GM12878 (cell line): Measurements from ENCODE around the gene AKAP9. TPM values are rescaled to one million over a fixed set of nuclear protein-coding genes. Genes with fewer than 3 reads are reported as not detected.

Experiments
- ATAC-seq: fragments of 200-7000 bp; cut with Tn5 transposase; 3 replicates; pipeline ENCODE4 v1.9.1; 2020; ENCODE audit warnings: mild to moderate bottlenecking, moderate library complexity
- BruUV-seq: library from RNA; stranded (reverse); fragments of 400-500 nt; replicated peaks from 2 replicates; lab custom pipeline; 2021; lab: Mats Ljungman, UMichigan
- CTCF ChIA-PET: fragments of 300-600 bp; sonication (Branson Sonifier 250); formaldehyde crosslinking; extraction: SDS; loops from one replicate; lab custom pipeline; 2021; ENCODE audit warnings: inconsistent platforms; lab: Yijun Ruan, JAX
- POLR2A ChIA-PET: fragments of 350-600 bp; formaldehyde crosslinking; extraction: SDS; loops from one replicate; lab custom pipeline; 2021; ENCODE audit warnings: inconsistent platforms; lab: Charles Lee
- RAD21 ChIA-PET: fragments of 300-600 bp; sonication (Branson Sonifier 250); formaldehyde crosslinking; loops from one replicate; lab custom pipeline; 2023; ENCODE audit warnings: antibody characterized with exemption; ENCODE audit not compliant: unreplicated experiment; lab: Charles Lee
- SMC1A ChIA-PET: fragments of 300-600 bp; sonication (Branson Sonifier 250); formaldehyde crosslinking; loops from one replicate; lab custom pipeline; 2023; ENCODE audit not compliant: unreplicated experiment, uncharacterized antibody; lab: Charles Lee
- DNase-seq: peaks from one replicate; pipeline ENCODE4 v3.0.0-alpha.2; 2011; ENCODE audit warnings: low read depth, low spot score
- FAIRE-seq: peaks from 3 replicates; lab custom pipeline; 2011; peaks lifted over from hg19 to GRCh38; lab: Jason Lieb, UNC
- H2AFZ ChIP-seq: 2 replicates; pipeline ENCODE4 v1.6.0; 2011; ENCODE audit warnings: low read depth, low read length, control low read depth; ENCODE audit not compliant: control insufficient read depth
- H3K27ac ChIP-seq: 2 replicates; pipeline ENCODE4 v1.5.1; 2011; ENCODE audit warnings: control low read depth; ENCODE audit not compliant: control insufficient read depth, insufficient read depth
- H3K27me3 ChIP-seq, 2 experiments: replicated peaks in 1 of 2; 2 replicates each; pipeline versions ENCODE4 v1.6.0 to v1.6.1; 2011; ENCODE audit warnings: low read length in 1 of 2; ENCODE audit not compliant: control insufficient read depth in 2 of 2, insufficient read depth in 2 of 2
- H3K36me3 ChIP-seq, 2 experiments: 2 replicates each; pipeline ENCODE4 v1.5.1; 2011; ENCODE audit warnings: low read length in 1 of 2; ENCODE audit not compliant: control insufficient read depth in 2 of 2, insufficient read depth in 2 of 2
- H3K4me1 ChIP-seq: 2 replicates; pipeline ENCODE4 v1.6.1; 2011; ENCODE audit warnings: mild to moderate bottlenecking, low read length, moderate library complexity, mixed read lengths; ENCODE audit not compliant: control insufficient read depth, insufficient read depth
- H3K4me2 ChIP-seq: 2 replicates; pipeline ENCODE4 v1.6.0; 2011; ENCODE audit warnings: control low read depth; ENCODE audit not compliant: control insufficient read depth, insufficient read depth
- H3K4me3 ChIP-seq: fragments of 200-600 bp; sonication (generic); 2 replicates; pipeline ENCODE4 v1.5.1; 2016
- H3K79me2 ChIP-seq: 2 replicates; pipeline ENCODE4 v1.6.0; 2011; ENCODE audit warnings: low read length; ENCODE audit not compliant: control insufficient read depth, insufficient read depth
- H3K9ac ChIP-seq: 2 replicates; pipeline ENCODE4 v1.8.0; 2011; ENCODE audit warnings: low read length, control low read depth, mixed read lengths; ENCODE audit not compliant: control insufficient read depth, insufficient read depth
- H3K9me3 ChIP-seq: replicated peaks from 3 replicates; pipeline ENCODE4 v1.5.1; 2011; ENCODE audit warnings: mild to moderate bottlenecking, low read length; ENCODE audit not compliant: control insufficient read depth, insufficient read depth
- H4K20me1 ChIP-seq: 2 replicates; pipeline ENCODE4 v1.6.0; 2011; ENCODE audit not compliant: control insufficient read depth, insufficient read depth
- FOS ChIP-seq: IDR thresholded peaks from 3 replicates; pipeline ENCODE4 v1.6.1; 2011; ENCODE audit warnings: borderline replicate concordance; ENCODE audit not compliant: insufficient read length; ENCODE audit errors: extremely low read depth
- IKZF2 ChIP-seq, 2 experiments: fragments of 450-650 bp; IDR thresholded peaks; 2 replicates each; pipeline ENCODE4 v1.6.1; 2017; ENCODE audit warnings: mild to moderate bottlenecking in 2 of 2, moderate library complexity in 2 of 2
- IRF3 ChIP-seq: fragments of 450-650 bp; IDR thresholded peaks from 2 replicates; pipeline ENCODE4 v1.6.1; 2014; ENCODE audit warnings: mild to moderate bottlenecking
- KLF5 ChIP-seq: fragments of 450-650 bp; IDR thresholded peaks from 2 replicates; pipeline ENCODE4 v1.6.1; 2014; ENCODE audit warnings: mild to moderate bottlenecking; ENCODE audit not compliant: partially characterized antibody
- MTA2 ChIP-seq: fragments of 450-650 bp; IDR thresholded peaks from 2 replicates; pipeline ENCODE4 v1.6.1; 2016; ENCODE audit warnings: low read depth, mild to moderate bottlenecking, moderate library complexity
- PAX8 ChIP-seq: fragments of 450-650 bp; IDR thresholded peaks from 2 replicates; pipeline ENCODE4 v1.6.1; 2017; ENCODE audit warnings: mild to moderate bottlenecking, moderate library complexity
- PBX3 ChIP-seq: IDR thresholded peaks from 2 replicates; pipeline ENCODE4 v1.6.1; 2011; ENCODE audit warnings: mild to moderate bottlenecking, low read depth, low read length, moderate library complexity; ENCODE audit not compliant: insufficient replicate concordance
- SIX5 ChIP-seq: IDR thresholded peaks from 2 replicates; pipeline ENCODE4 v1.6.1; 2011; ENCODE audit warnings: mild to moderate bottlenecking, low read depth, low read length, moderate library complexity; ENCODE audit not compliant: severe bottlenecking
- SKIL ChIP-seq: fragments of 450-650 bp; IDR thresholded peaks from 2 replicates; pipeline ENCODE4 v1.6.1; 2017; ENCODE audit warnings: mild to moderate bottlenecking, low read depth, inconsistent platforms; ENCODE audit not compliant: poor library complexity, severe bottlenecking
- TARDBP ChIP-seq: IDR thresholded peaks from 2 replicates; pipeline ENCODE4 v1.6.1; 2016; ENCODE audit warnings: borderline replicate concordance
- TBL1XR1 ChIP-seq: IDR thresholded peaks from 2 replicates; pipeline ENCODE4 v1.6.1; 2012; ENCODE audit warnings: low read depth, low read length, improper control_type of control experiment
- USF2 ChIP-seq: IDR thresholded peaks from 2 replicates; pipeline ENCODE4 v1.6.1; 2011; ENCODE audit warnings: low read depth, low read length, improper control_type of control experiment, borderline replicate concordance
- ZBTB33 ChIP-seq: fragments of 450-650 bp; IDR thresholded peaks from 2 replicates; pipeline ENCODE4 v1.6.1; 2017; ENCODE audit warnings: mild to moderate bottlenecking
- ZNF217 ChIP-seq: fragments of 450-650 bp; IDR thresholded peaks from 2 replicates; pipeline ENCODE4 v1.6.1; 2017; ENCODE audit warnings: antibody characterized with exemption, mild to moderate bottlenecking
- WGBS: methylation state at CpG from one replicate; pipeline ENCODE4 v1.1.6; 2016; ENCODE audit warnings: low lambda C conversion rate; ENCODE audit not compliant: insufficient replicate concordance, insufficient coverage; ENCODE audit errors: missing lambda C conversion rate; 5-methylcytosine and 5-hydroxymethylcytosine counted together
- in situ Hi-C: fragments of 300-500 bp; cut with MboI; formaldehyde crosslinking; loops from 9 replicates; pipeline ENCODE4 v1.14.3; 2018; ENCODE audit warnings: mixed read lengths
- intact Hi-C: fragments of 100-400 bp; cut with micrococcal nuclease; formaldehyde crosslinking; loops from one replicate; pipeline ENCODE4 v1.14.2; 2022; ENCODE audit not compliant: unreplicated experiment
- polyA plus RNA-seq, 11 experiments: library from polyadenylated mRNA; depleted of rRNA in 4 of 11; unstranded in 6 of 11; stranded (reverse) in 5 of 11; fragments of >200 nt; fragmentation: Nextera tagmentation in 4 of 11; fragmentation: Illumina TruSeq in 1 of 11; extraction: Ambion mirVana in 4 of 11; extraction: Trizol in 1 of 11; gene quantifications; 1 replicate in 1 of 11; 2 replicates in 10 of 11; pipeline versions ENCODE4 v1.2.1 to v1.2.3, GENCODE V29; 2011 to 2016; ENCODE audit warnings: inconsistent platforms in 2 of 11, missing spikeins in 2 of 11, low read depth in 1 of 11
- total RNA-seq, 4 experiments: library from RNA; depleted of rRNA in 3 of 4; stranded (reverse); fragments of >200 nt in 3 of 4; fragmentation: Illumina TruSeq in 1 of 4; extraction: Trizol in 1 of 4; gene quantifications; 2 replicates each; pipeline versions ENCODE4 v1.2.1 to v1.2.3, GENCODE V29; 2013 to 2021
- TF ChIP-seq, protein P1 (sequence below): fragments of 450-650 bp; conservative IDR thresholded peaks from 2 replicates; pipeline ENCODE4 v1.6.1; 2017; ENCODE audit warnings: mild to moderate bottlenecking, moderate library complexity

The AKAP9 gene
- total and polyA plus RNA-seq, 10 of the 15 experiments (the other 5 are each of a cell fraction or from before 2014, with no cell fraction given), result 21.1 to 62.8 (median 31.6) TPM

- Histone ChIP-seq H3K4me3 (no peak overlapping the region), H4K20me1 (no peaks in the 10 kb centered on the region), H2AFZ (no peak overlapping the region), H3K27me3 (no peaks in the 10 kb centered on the region), H3K4me1 (no peaks in the 10 kb centered on the region), H3K79me2 (no peaks in the 10 kb centered on the region), H3K36me3 (no peaks in the 10 kb centered on the region), H3K9ac (no peak overlapping the region), H3K4me2 (no peak overlapping the region), H3K9me3 (no peaks in the 10 kb centered on the region), H3K27ac (no peak overlapping the region)
- no peak for FAIRE-seq
- BruUV-seq, result no TSS peak
- ChIA-PET POLR2A (no interaction called here), SMC1A (interaction anchor here (0.8 kb wide), 1 partner anchor 9 kb away, joined by 3 read pairs; no protein-coding TSS in a partner anchor), RAD21 (no interaction called here), CTCF (interaction anchor here (1.0 kb wide), 1 partner anchor 297 kb away, joined by 3 read pairs; the partner anchor contains the start of gene GATAD1)
- intact Hi-C loops, result no loop called here
- DNase-seq, result no peak
- no peak for ATAC-seq
- 0% methylated on average over 1 of the region's 1 CpG for WGBS
- in situ Hi-C loops, result no loop called here
- TF ChIP-seq FOS (no peak), TBL1XR1 (no peak), SKIL (no peak), PAX8 (no peak), MTA2 (no peak), KLF5 (no peak), TARDBP (no peak), PBX3 (no peak), ZBTB33 (no peak), SIX5 (no peak), ZNF217 (no peak), USF2 (no peak), IKZF2 (IDR thresholded peaks at IDR 0.05) (no peak), IRF3 (no peak)
- TF ChIP-seq, protein P1, sequence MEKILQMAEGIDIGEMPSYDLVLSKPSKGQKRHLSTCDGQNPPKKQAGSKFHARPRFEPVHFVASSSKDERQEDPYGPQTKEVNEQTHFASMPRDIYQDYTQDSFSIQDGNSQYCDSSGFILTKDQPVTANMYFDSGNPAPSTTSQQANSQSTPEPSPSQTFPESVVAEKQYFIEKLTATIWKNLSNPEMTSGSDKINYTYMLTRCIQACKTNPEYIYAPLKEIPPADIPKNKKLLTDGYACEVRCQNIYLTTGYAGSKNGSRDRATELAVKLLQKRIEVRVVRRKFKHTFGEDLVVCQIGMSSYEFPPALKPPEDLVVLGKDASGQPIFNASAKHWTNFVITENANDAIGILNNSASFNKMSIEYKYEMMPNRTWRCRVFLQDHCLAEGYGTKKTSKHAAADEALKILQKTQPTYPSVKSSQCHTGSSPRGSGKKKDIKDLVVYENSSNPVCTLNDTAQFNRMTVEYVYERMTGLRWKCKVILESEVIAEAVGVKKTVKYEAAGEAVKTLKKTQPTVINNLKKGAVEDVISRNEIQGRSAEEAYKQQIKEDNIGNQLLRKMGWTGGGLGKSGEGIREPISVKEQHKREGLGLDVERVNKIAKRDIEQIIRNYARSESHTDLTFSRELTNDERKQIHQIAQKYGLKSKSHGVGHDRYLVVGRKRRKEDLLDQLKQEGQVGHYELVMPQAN, result no peak
These were observed 209.9 kb downstream of the AKAP9 start for GRCh38 chr7:92150450-92151017.
